ENCODE measurements around the gene MACROH2A1.

MACROH2A1 gene

DNA sequence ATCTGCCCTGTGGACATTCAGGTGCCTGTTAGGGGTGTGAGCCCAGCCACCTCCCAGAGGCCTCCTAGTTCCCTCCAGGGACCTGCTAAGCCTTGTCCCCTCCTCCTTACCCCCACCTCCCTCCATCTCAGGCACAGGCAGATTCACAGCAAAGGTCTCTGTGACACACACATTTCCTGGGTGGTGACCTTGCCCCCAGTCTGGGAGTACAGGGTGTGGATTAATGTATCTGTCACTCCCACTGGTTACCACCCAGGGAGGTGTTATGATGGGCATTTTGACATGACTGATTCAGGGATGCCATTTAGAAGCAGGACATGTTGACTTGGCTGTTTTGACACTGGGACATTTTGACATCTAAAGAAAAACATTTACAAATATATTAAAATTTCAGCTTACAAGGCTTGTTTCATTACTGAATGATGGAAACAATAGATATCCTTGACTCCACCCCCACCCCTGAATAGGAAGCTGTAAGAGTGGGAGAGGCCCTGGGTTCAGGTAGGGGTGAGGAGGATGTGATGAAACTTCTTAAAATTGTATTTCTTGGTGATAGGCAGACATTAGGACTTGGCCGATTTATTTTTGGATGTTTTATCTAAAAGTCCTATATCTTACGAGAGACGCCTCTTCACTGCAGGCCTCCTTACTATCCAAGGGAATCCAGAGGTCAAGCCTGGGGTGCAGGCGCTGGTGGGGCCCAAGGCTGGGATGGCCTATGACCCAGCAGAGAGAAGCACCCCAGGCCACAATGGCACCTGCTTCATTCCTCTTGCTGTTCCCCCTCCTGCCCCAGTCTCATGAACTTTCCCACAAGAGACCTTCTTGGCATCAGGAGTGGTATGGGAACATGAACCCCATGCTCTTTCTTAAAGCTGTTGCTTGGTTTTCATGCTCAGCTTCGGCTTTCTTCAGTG is 101.9 kb downstream of the MACROH2A1 start:
- Histone ChIP-seq H3K27me3 (ENCODE audit: control insufficient read depth in 1 of 2, insufficient read depth in 2 of 2, low read length in 2 of 2) (no peaks in the 10 kb centered on the region), H3K27ac (ENCODE audit: low read depth, low read length) (no peak overlapping the region), H3K4me3 (ENCODE audit: low read depth in 1 of 2, low read length in 2 of 2) (no peak overlapping the region), H3K9ac (ENCODE audit: low read length) (no peak overlapping the region), H3K9me3 (ENCODE audit: low read length) (no peaks in the 10 kb centered on the region), H3K4me1 (ENCODE audit: insufficient read depth, low read length) (no peaks in the 10 kb centered on the region), H3K36me3 (ENCODE audit: insufficient read depth, low read length) (no peaks in the 10 kb centered on the region)

DNA sequence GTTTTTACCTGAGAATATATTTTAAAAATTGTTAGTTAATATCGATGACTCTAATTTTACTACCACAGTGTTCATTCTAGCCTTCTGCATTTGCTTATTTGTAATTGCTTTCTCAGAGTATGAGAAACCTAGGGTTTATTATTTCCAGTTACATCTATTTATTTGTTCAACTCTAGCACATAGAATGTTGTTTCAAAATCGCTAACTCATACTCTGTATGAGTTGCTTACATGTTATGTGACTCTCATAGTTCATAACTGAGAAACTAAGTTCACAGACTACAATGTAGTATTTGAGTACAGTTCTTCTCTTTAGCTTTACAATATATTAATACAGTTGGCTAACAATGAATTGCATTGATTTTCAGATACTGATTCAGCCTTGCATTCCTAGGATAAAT is 103.2 kb downstream of the MACROH2A1 start:
- Histone ChIP-seq H3K4me1 (ENCODE audit: insufficient read depth, low read length) (no peaks in the 10 kb centered on the region), H3K4me3 (ENCODE audit: low read depth in 1 of 2, low read length in 2 of 2) (no peak overlapping the region), H3K27me3 (ENCODE audit: control insufficient read depth in 1 of 2, insufficient read depth in 2 of 2, low read length in 2 of 2) (no peaks in the 10 kb centered on the region), H3K36me3 (ENCODE audit: insufficient read depth, low read length) (no peaks in the 10 kb centered on the region), H3K9me3 (ENCODE audit: low read length) (no peaks in the 10 kb centered on the region), H3K27ac (ENCODE audit: low read depth, low read length) (no peak overlapping the region), H3K9ac (ENCODE audit: low read length) (no peak overlapping the region)

DNA sequence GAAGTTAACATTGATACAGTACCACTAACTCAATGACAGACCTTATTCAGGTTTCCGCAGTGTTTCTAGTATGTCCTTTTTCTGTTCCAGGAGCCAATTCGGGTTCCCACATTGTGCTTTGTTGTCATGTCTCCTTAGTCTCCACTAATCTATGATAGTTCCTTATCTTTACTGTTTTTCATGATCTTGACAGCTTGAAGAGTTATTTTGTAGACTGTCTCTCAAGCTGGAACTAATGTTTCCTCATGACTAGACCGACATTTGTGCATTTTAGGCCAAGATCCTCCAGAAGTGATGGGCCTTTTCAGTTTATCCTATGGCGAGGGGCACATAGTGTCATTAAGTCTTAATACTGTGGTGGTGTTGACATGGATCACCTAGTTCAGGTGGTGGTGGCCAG is 104.2 kb downstream of the MACROH2A1 start:
- Histone ChIP-seq H3K27me3 (ENCODE audit: control insufficient read depth in 1 of 2, insufficient read depth in 2 of 2, low read length in 2 of 2) (no peaks in the 10 kb centered on the region), H3K9me3 (ENCODE audit: low read length) (no peaks in the 10 kb centered on the region), H3K4me1 (ENCODE audit: insufficient read depth, low read length) (no peaks in the 10 kb centered on the region), H3K27ac (ENCODE audit: low read depth, low read length) (no peak overlapping the region), H3K4me3 (ENCODE audit: low read depth in 1 of 2, low read length in 2 of 2) (no peak overlapping the region), H3K9ac (ENCODE audit: low read length) (no peak overlapping the region), H3K36me3 (ENCODE audit: insufficient read depth, low read length) (no peaks in the 10 kb centered on the region)

DNA sequence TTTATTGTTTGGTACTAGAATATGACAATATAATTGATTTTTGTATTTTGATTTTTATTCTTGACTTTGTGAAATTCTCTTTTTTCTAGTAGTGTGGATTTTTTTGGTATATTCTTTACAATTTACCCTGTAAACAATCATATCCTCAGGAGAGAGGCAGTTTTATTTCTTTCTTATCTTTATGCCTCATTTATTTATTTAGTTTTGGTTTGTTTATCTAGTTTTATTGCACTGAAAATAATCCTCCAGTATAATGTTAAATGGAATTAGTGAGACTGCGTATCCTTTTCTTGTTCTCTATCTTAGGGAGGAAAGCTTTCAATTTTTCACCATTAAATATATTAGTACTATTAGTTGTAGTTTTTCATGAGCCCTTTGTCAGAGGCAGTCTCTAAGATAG is 109.4 kb downstream of the MACROH2A1 start:
- H3K4me1 ChIP-seq (ENCODE audit: insufficient read depth, low read length) = no peaks in the 10 kb centered on the region
- no peaks in the 10 kb centered on the region for H3K9me3 ChIP-seq (ENCODE audit: low read length)
- H3K4me3 ChIP-seq (ENCODE audit: low read depth in 1 of 2, low read length in 2 of 2) = no peak overlapping the region
- H3K36me3 ChIP-seq (ENCODE audit: insufficient read depth, low read length) = no peaks in the 10 kb centered on the region
- no peak overlapping the region for H3K9ac ChIP-seq (ENCODE audit: low read length)
- H3K27me3 ChIP-seq (ENCODE audit: control insufficient read depth in 1 of 2, insufficient read depth in 2 of 2, low read length in 2 of 2) = no peaks in the 10 kb centered on the region
- H3K27ac ChIP-seq (ENCODE audit: low read depth, low read length) = no peak overlapping the region

DNA sequence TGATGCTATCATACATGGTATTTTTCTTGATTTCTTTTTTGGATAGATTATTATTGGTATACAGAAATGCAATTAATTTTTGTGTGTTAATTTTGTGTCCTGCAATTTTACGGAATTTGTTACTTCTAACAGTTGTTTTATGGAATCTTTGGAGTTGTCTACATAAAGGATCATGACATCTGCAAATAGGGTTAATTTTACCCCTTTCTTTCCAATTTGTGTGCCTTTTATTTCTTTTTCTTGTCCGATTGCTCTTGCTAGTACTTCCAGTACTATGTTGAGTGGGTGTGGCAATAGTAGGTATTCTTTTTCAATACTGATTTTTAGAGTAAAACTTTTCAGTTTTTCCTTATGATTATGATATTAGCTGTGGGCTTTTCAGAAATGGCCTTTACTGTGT is 111.5 kb downstream of the MACROH2A1 start:
- H3K4me3 ChIP-seq (ENCODE audit: low read depth in 1 of 2, low read length in 2 of 2) = no peak overlapping the region
- no peaks in the 10 kb centered on the region for H3K9me3 ChIP-seq (ENCODE audit: low read length)
- H3K4me1 ChIP-seq (ENCODE audit: insufficient read depth, low read length) = no peaks in the 10 kb centered on the region
- no peak overlapping the region for H3K27ac ChIP-seq (ENCODE audit: low read depth, low read length)
- H3K9ac ChIP-seq (ENCODE audit: low read length) = no peak overlapping the region
- no peaks in the 10 kb centered on the region for H3K27me3 ChIP-seq (ENCODE audit: control insufficient read depth in 1 of 2, insufficient read depth in 2 of 2, low read length in 2 of 2)
- H3K36me3 ChIP-seq (ENCODE audit: insufficient read depth, low read length) = no peaks in the 10 kb centered on the region
